H1 (cell line): Measurements from ENCODE around the gene CLRN2.

ENCODE experiments used
- CEBPB ChIP-seq: IDR thresholded peaks from 2 replicates; pipeline ENCODE4 v1.6.1; 2012; ENCODE audit warnings: low read depth, low read length
- CTCF ChIP-seq, 3 experiments: IDR thresholded peaks; 1 replicate in 2 of 3; 2 replicates in 1 of 3; pipeline versions ENCODE4 v1.5.1 to v1.6.1; 2011; ENCODE audit warnings: low read length in 3 of 3, mild to moderate bottlenecking in 3 of 3, inconsistent platforms in 2 of 3, low read depth in 1 of 3, moderate library complexity in 1 of 3; ENCODE audit not compliant: insufficient read depth in 1 of 3; ENCODE audit errors: control extremely low read depth in 1 of 3
- EP300 ChIP-seq, 2 experiments: IDR thresholded peaks; 1 replicate in 1 of 2; 2 replicates in 1 of 2; pipeline ENCODE4 v1.6.1; 2011 to 2012; ENCODE audit warnings: low read depth in 2 of 2, low read length in 2 of 2, mild to moderate bottlenecking in 2 of 2, borderline replicate concordance in 1 of 2, inconsistent platforms in 1 of 2, moderate library complexity in 1 of 2
- GABPA ChIP-seq: IDR thresholded peaks from 2 replicates; pipeline ENCODE4 v1.6.1; 2011; ENCODE audit warnings: mild to moderate bottlenecking, low read length, moderate library complexity, borderline replicate concordance; ENCODE audit not compliant: insufficient read depth
- JUN ChIP-seq: IDR thresholded peaks from 2 replicates; pipeline ENCODE4 v1.6.1; 2011; ENCODE audit warnings: low read depth, mild to moderate bottlenecking, improper control_type of control experiment, low read length
- POLR2A ChIP-seq, 2 experiments: IDR thresholded peaks; 1 replicate in 1 of 2; 2 replicates in 1 of 2; pipeline ENCODE4 v1.6.1; 2011; ENCODE audit warnings: low read depth in 2 of 2, low read length in 2 of 2, mild to moderate bottlenecking in 2 of 2; ENCODE audit errors: control extremely low read depth in 1 of 2
- POLR2AphosphoS5 ChIP-seq: IDR thresholded peaks from 2 replicates; pipeline ENCODE4 v1.6.1; 2011; ENCODE audit warnings: low read depth, low read length
- RXRA ChIP-seq: IDR thresholded peaks from 2 replicates; pipeline ENCODE4 v1.6.1; 2011; ENCODE audit warnings: low read depth, mild to moderate bottlenecking, low read length, moderate library complexity; ENCODE audit not compliant: insufficient read depth
- TCF12 ChIP-seq: IDR thresholded peaks from 2 replicates; pipeline ENCODE4 v1.6.1; 2011; ENCODE audit warnings: low read depth, mild to moderate bottlenecking, low read length

- TF ChIP-seq CEBPB = no peak
- no peak for TF ChIP-seq CTCF (IDR thresholded peaks at IDR 0.05; ENCODE audit: control extremely low read depth in 1 of 3, insufficient read depth in 1 of 3, low read depth in 1 of 3, low read length in 3 of 3)
- no peak for TF ChIP-seq POLR2AphosphoS5
- no peak for TF ChIP-seq RXRA
- TF ChIP-seq GABPA = no peak
- TF ChIP-seq TCF12 = no peak
- TF ChIP-seq JUN = no peak
- no peak for TF ChIP-seq EP300 (IDR thresholded peaks at IDR 0.05; ENCODE audit: borderline replicate concordance in 1 of 2, low read depth in 2 of 2, low read length in 2 of 2)
- TF ChIP-seq POLR2A (IDR thresholded peaks at IDR 0.05; ENCODE audit: control extremely low read depth in 1 of 2, low read depth in 2 of 2, low read length in 2 of 2) = no peak
Observed at GRCh38 chr4:17490575-17491059, 24.3 kb upstream of the CLRN2 start.
